ENCODE data around the gene TEDC2. TPM values are rescaled to one million over a fixed set of nuclear protein-coding genes. Genes with fewer than 3 reads are reported as not detected.

TEDC2 gene
- total RNA-seq, 1 experiment from 2014 or later = 45.4 TPM

DNA sequence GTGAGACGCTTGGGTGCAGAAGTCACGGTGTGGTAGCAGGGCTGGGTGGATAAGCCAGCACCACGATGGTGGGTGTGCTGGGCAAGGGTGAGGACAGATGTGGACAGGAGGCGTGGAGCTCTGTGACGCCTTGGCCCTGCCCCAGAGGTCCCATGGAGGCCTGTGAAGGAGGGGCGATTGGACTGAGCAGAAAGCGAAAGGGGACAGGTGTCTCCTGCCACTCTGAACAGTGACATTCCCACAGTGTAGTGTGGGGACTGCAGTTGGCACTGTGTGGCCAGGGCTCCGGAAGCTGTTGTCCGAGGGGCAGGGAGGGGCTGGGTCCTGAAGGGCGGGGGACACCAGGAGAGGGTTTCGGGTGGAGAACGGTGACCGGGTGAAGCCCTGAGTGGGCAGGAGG lies 22.3 kb downstream of the TEDC2 start:
- no peaks in the 10 kb centered on the region for H3K79me1 ChIP-seq (ENCODE audit: insufficient read depth, low read depth, low read length, poor library complexity, severe bottlenecking)
- no peak overlapping the region for H4K5ac ChIP-seq (ENCODE audit: insufficient read length, low read depth, low read length)
- no peaks in the 10 kb centered on the region for H3K4me1 ChIP-seq (ENCODE audit: insufficient read depth, low read length)
- H4K91ac ChIP-seq (ENCODE audit: insufficient read length, low read depth, low read length) = no peak overlapping the region
- no peak overlapping the region for H2BK12ac ChIP-seq (ENCODE audit: insufficient read length, low read depth, low read length)
- Mint-ChIP-seq H3K27ac (peak overlapping the region in 1 of 3 experiments; percentile 91; a peak in 2 of 7 replicates), H3K9me3 (no peaks in the 10 kb centered on the region), H3K27me3 (ENCODE audit: low read depth) (peaks cover 4% of the 10 kb centered on the region; the same call in 1 of the 2 replicates), H3K36me3 (ENCODE audit: insufficient read depth in 1 of 3, low read depth in 3 of 3) (no peaks in the 10 kb centered on the region; a peak in 1 of 7 replicates), H3K4me1 (peaks cover 8 to 12% of the 10 kb centered on the region in 2 experiments), H3K4me3 (no peak overlapping the region)
- TF ChIP-seq, protein P1, sequence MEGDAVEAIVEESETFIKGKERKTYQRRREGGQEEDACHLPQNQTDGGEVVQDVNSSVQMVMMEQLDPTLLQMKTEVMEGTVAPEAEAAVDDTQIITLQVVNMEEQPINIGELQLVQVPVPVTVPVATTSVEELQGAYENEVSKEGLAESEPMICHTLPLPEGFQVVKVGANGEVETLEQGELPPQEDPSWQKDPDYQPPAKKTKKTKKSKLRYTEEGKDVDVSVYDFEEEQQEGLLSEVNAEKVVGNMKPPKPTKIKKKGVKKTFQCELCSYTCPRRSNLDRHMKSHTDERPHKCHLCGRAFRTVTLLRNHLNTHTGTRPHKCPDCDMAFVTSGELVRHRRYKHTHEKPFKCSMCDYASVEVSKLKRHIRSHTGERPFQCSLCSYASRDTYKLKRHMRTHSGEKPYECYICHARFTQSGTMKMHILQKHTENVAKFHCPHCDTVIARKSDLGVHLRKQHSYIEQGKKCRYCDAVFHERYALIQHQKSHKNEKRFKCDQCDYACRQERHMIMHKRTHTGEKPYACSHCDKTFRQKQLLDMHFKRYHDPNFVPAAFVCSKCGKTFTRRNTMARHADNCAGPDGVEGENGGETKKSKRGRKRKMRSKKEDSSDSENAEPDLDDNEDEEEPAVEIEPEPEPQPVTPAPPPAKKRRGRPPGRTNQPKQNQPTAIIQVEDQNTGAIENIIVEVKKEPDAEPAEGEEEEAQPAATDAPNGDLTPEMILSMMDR (conservative IDR thresholded peaks at IDR 0.05) = no peak
- no peak overlapping the region for H3K4ac ChIP-seq (ENCODE audit: low read depth, low read length)
- no peak for DNase-seq
- peaks cover 4% of the 10 kb centered on the region for H4K20me1 ChIP-seq (ENCODE audit: control insufficient read depth, insufficient read depth, insufficient read length)
- WGBS (ENCODE audit: extremely low coverage, insufficient read length, low lambda C conversion rate) = no CpG with 5 or more reads among the region's 13 CpGs
- H3K9me3 ChIP-seq (ENCODE audit: control insufficient read depth, low read depth, low read length) = no peaks in the 10 kb centered on the region
- no peak overlapping the region for H2BK15ac ChIP-seq (ENCODE audit: low read depth, low read length)
- H2BK5ac ChIP-seq (ENCODE audit: insufficient read length, low read length) = no peak overlapping the region
- H3K14ac ChIP-seq (ENCODE audit: insufficient read depth, low read length) = no peak overlapping the region
- H3K18ac ChIP-seq (ENCODE audit: insufficient read length, low read depth, low read length) = no peak overlapping the region
- H2AFZ ChIP-seq (ENCODE audit: low read length) = no peak overlapping the region
- no peak overlapping the region for H3K56ac ChIP-seq (ENCODE audit: insufficient read length, low read depth, low read length)
- no peak overlapping the region for H2AK5ac ChIP-seq (ENCODE audit: insufficient read length, low read length)
- no peak overlapping the region for H3K9ac ChIP-seq (ENCODE audit: extremely low read depth, insufficient read length, low read length)
- H3K27me3 ChIP-seq (ENCODE audit: insufficient read depth, low read length) = no peaks in the 10 kb centered on the region
- no peak overlapping the region for H2BK20ac ChIP-seq (ENCODE audit: low read depth, low read length, poor library complexity, severe bottlenecking)
- no peaks in the 10 kb centered on the region; the same call in 1 of the 2 replicates for H3K79me2 ChIP-seq (ENCODE audit: insufficient read depth, low read length)
- H3T11ph ChIP-seq (ENCODE audit: low read length) = no peak overlapping the region
- no peak overlapping the region for H3K23ac ChIP-seq (ENCODE audit: insufficient read length, low read depth, low read length)
- no peaks in the 10 kb centered on the region for H3K23me2 ChIP-seq (ENCODE audit: insufficient read length, low read depth, low read length, poor library complexity, severe bottlenecking)
- no peak overlapping the region for H2BK120ac ChIP-seq (ENCODE audit: low read depth, low read length, poor library complexity, severe bottlenecking)
- no peak overlapping the region for H3K4me2 ChIP-seq (ENCODE audit: insufficient read depth, insufficient read length, low read length)
- H3K27ac ChIP-seq (ENCODE audit: insufficient read length, low read depth, low read length) = no peak overlapping the region
- no peak overlapping the region for H4K8ac ChIP-seq (replicated peaks; ENCODE audit: insufficient read length, low read depth, low read length)

Data from H9 (cell line).